ENCODE results near the gene CRYGS.
"Not testable (repeated sequence)": the region's sequence is repeated elsewhere in the genome, so short reads cannot be mapped to it uniquely, and the experiment has no call there.

Gene CRYGS

GRCh38 chr3:186551387-186551786 is 7.2 kb upstream of the CRYGS start:
- no peak for DNase-seq

- no peak for DNase-seq
These were observed 5.3 kb upstream of the CRYGS start for GRCh38 chr3:186549497-186549896.

- DNase-seq, result no peak
These were observed 3.3 kb downstream of the CRYGS start for GRCh38 chr3:186540835-186541226.

- peak; percentile 71 for DNase-seq
These were observed 3.9 kb downstream of the CRYGS start for GRCh38 chr3:186540221-186540834.

GRCh38 chr3:186538779-186539178 is 5.4 kb downstream of the CRYGS start:
- DNase-seq, result no peak

GRCh38 chr3:186536883-186537844 is 7.0 kb downstream of the CRYGS start:
- no peak for DNase-seq

- no peak for DNase-seq
These were observed 10.0 kb downstream of the CRYGS start for GRCh38 chr3:186534113-186534669.

- no peak for DNase-seq
These were observed 11.5 kb downstream of the CRYGS start for GRCh38 chr3:186532598-186533072.

GRCh38 chr3:186531694-186532093 is 12.5 kb downstream of the CRYGS start:
- DNase-seq, result not testable (repeated sequence)

- DNase-seq, result no peak
These were observed 13.8 kb downstream of the CRYGS start for GRCh38 chr3:186530415-186530814.

GRCh38 chr3:186529201-186529999 is 14.8 kb downstream of the CRYGS start:
- DNase-seq, result no peak

- no peak for DNase-seq
These were observed 17.9 kb downstream of the CRYGS start for GRCh38 chr3:186526256-186526606.

- DNase-seq, result no peak
These were observed 18.6 kb downstream of the CRYGS start for GRCh38 chr3:186525369-186526255.

GRCh38 chr3:186524616-186525015 is 19.6 kb downstream of the CRYGS start:
- no peak for DNase-seq

- no peak for DNase-seq
These were observed 20.7 kb downstream of the CRYGS start for GRCh38 chr3:186523434-186523833.

GRCh38 chr3:186523022-186523421 is 21.2 kb downstream of the CRYGS start:
- DNase-seq, result no peak

GRCh38 chr3:186520957-186521842 is 23.0 kb downstream of the CRYGS start:
- no peak for DNase-seq

- no peak for DNase-seq
These were observed 23.7 kb downstream of the CRYGS start for GRCh38 chr3:186520431-186520830.

GRCh38 chr3:186519021-186519658 is 25.0 kb downstream of the CRYGS start:
- DNase-seq, result no peak

GRCh38 chr3:186517218-186517617 is 27.0 kb downstream of the CRYGS start:
- DNase-seq, result no peak
